ENCODE results near the gene BRD2. TPM values are rescaled to one million over a fixed set of nuclear protein-coding genes. Genes with fewer than 3 reads are reported as not detected.

Gene BRD2
- total RNA-seq, 1 experiment from 2014 or later: 252 TPM

DNA sequence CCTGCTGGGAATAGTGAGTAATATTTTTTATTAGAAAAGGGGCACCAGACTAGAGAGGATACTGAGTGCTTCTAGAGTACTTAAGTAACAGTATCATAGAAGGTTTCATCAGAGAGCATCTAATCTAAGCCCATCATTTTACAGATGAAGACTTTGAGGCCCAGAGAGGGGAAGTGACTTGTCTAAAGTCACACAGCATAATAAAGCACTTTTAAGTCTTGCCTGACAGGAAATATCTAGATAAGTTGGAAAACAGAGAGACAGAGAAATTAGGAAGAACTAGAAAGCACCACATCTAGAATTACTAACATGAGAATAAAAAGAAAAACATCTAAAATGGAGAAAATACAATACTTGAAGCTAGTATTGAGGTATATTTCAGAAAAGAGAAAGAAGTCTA lies 21.5 kb upstream of the BRD2 start:
- Histone ChIP-seq H4K5ac (ENCODE audit: insufficient read length, low read depth, low read length) (no peak overlapping the region), H2BK120ac (ENCODE audit: low read depth, low read length, poor library complexity, severe bottlenecking) (no peak overlapping the region), H4K8ac (replicated peaks; ENCODE audit: insufficient read length, low read depth, low read length) (no peak overlapping the region), H3K23ac (ENCODE audit: insufficient read length, low read depth, low read length) (no peak overlapping the region), H3K79me2 (ENCODE audit: insufficient read depth, low read length) (no peaks in the 10 kb centered on the region), H3K27me3 (ENCODE audit: insufficient read depth, low read length) (no peaks in the 10 kb centered on the region), H4K91ac (ENCODE audit: insufficient read length, low read depth, low read length) (no peak overlapping the region), H2BK12ac (ENCODE audit: insufficient read length, low read depth, low read length) (no peak overlapping the region), H3K27ac (ENCODE audit: insufficient read length, low read depth, low read length) (no peak overlapping the region), H3K4ac (ENCODE audit: low read depth, low read length) (no peak overlapping the region), H2BK20ac (ENCODE audit: low read depth, low read length, poor library complexity, severe bottlenecking) (no peak overlapping the region), H3K9me3 (ENCODE audit: control insufficient read depth, low read depth, low read length) (no peaks in the 10 kb centered on the region), H3T11ph (ENCODE audit: low read length) (no peak overlapping the region), H3K23me2 (ENCODE audit: insufficient read length, low read depth, low read length, poor library complexity, severe bottlenecking) (no peaks in the 10 kb centered on the region), H3K18ac (ENCODE audit: insufficient read length, low read depth, low read length) (no peak overlapping the region), H2BK5ac (ENCODE audit: insufficient read length, low read length) (no peak overlapping the region), H3K14ac (ENCODE audit: insufficient read depth, low read length) (no peak overlapping the region), H2AK5ac (ENCODE audit: insufficient read length, low read length) (no peak overlapping the region), H4K20me1 (ENCODE audit: control insufficient read depth, insufficient read depth, insufficient read length) (no peaks in the 10 kb centered on the region), H2BK15ac (ENCODE audit: low read depth, low read length) (no peak overlapping the region), H3K79me1 (ENCODE audit: insufficient read depth, low read depth, low read length, poor library complexity, severe bottlenecking) (no peaks in the 10 kb centered on the region), H3K4me1 (ENCODE audit: insufficient read depth, low read length) (no peaks in the 10 kb centered on the region), H2AFZ (ENCODE audit: low read length) (no peak overlapping the region), H3K56ac (ENCODE audit: insufficient read length, low read depth, low read length) (no peak overlapping the region), H3K9ac (ENCODE audit: extremely low read depth, insufficient read length, low read length) (no peak overlapping the region), H3K4me2 (ENCODE audit: insufficient read depth, insufficient read length, low read length) (no peak overlapping the region)
- H3K4me1 Mint-ChIP-seq: peaks cover 6 to 7% of the 10 kb centered on the region in 2 experiments
- TF ChIP-seq, protein P1, sequence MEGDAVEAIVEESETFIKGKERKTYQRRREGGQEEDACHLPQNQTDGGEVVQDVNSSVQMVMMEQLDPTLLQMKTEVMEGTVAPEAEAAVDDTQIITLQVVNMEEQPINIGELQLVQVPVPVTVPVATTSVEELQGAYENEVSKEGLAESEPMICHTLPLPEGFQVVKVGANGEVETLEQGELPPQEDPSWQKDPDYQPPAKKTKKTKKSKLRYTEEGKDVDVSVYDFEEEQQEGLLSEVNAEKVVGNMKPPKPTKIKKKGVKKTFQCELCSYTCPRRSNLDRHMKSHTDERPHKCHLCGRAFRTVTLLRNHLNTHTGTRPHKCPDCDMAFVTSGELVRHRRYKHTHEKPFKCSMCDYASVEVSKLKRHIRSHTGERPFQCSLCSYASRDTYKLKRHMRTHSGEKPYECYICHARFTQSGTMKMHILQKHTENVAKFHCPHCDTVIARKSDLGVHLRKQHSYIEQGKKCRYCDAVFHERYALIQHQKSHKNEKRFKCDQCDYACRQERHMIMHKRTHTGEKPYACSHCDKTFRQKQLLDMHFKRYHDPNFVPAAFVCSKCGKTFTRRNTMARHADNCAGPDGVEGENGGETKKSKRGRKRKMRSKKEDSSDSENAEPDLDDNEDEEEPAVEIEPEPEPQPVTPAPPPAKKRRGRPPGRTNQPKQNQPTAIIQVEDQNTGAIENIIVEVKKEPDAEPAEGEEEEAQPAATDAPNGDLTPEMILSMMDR (conservative IDR thresholded peaks at IDR 0.05): no peak
- no peak for DNase-seq
- no peaks in the 10 kb centered on the region for H3K9me3 Mint-ChIP-seq
- no peaks in the 10 kb centered on the region for H3K36me3 Mint-ChIP-seq (ENCODE audit: insufficient read depth in 1 of 3, low read depth in 3 of 3)
- no peak overlapping the region for H3K4me3 Mint-ChIP-seq
- peaks cover 3% of the 10 kb centered on the region; the same call in 1 of the 2 replicates for H3K27me3 Mint-ChIP-seq (ENCODE audit: low read depth)
- no peak overlapping the region for H3K27ac Mint-ChIP-seq
